K562 (cell line): ENCODE measurements around the gene NRSN2. TPM values are rescaled to one million over a fixed set of nuclear protein-coding genes. Genes with fewer than 3 reads are reported as not detected.
A peak's percentile ranks its signal among the peaks of the same experiment; 100 is the strongest.

Experiments
- ATF7 ChIP-seq: fragments of 450-650 bp; IDR thresholded peaks from 2 replicates; pipeline ENCODE4 v1.7.1; 2014; ENCODE audit warnings: mild to moderate bottlenecking, moderate library complexity
- BMI1 ChIP-seq: fragments of 150-350 bp; IDR thresholded peaks from 2 replicates; pipeline ENCODE4 v1.6.1; 2014; ENCODE audit warnings: low read length
- EP400 ChIP-seq: fragments of 450-650 bp; IDR thresholded peaks from 2 replicates; pipeline ENCODE4 v1.6.1; 2017; ENCODE audit warnings: antibody characterized with exemption, mild to moderate bottlenecking, moderate library complexity
- FOS ChIP-seq: IDR thresholded peaks from 3 replicates; pipeline ENCODE4 v1.6.1; 2011; ENCODE audit not compliant: insufficient read length; ENCODE audit errors: extremely low read depth
- FOXP4 ChIP-seq: sonication (generic); formaldehyde crosslinking; IDR thresholded peaks from 2 replicates; pipeline ENCODE4 v1.8.0; 2022; ENCODE audit warnings: mild to moderate bottlenecking, missing genetic modification reagents, borderline replicate concordance
- GABPA ChIP-seq: fragments of 200-800 bp; sonication (Bioruptor generic); conservative IDR thresholded peaks from 2 replicates; pipeline ENCODE4 v1.6.1; 2016; ENCODE audit warnings: low read depth, missing genetic modification characterization, missing compliant biosample characterization
- KHSRP ChIP-seq: fragments of 450-650 bp; IDR thresholded peaks from 2 replicates; pipeline ENCODE4 v1.6.1; 2017
- SFPQ ChIP-seq: fragments of 200-400 bp; formaldehyde crosslinking; IDR thresholded peaks from 2 replicates; pipeline ENCODE4 v1.6.1; 2017; ENCODE audit warnings: mild to moderate bottlenecking, low read depth, low read length, moderate library complexity
- SIRT6 ChIP-seq: IDR thresholded peaks from one replicate; pipeline ENCODE4 v1.6.1; 2012; ENCODE audit warnings: low read depth, mild to moderate bottlenecking, control low read depth, inconsistent platforms, low read length, moderate library complexity
- TAL1 ChIP-seq: fragments of 450-650 bp; IDR thresholded peaks from 2 replicates; pipeline ENCODE4 v1.6.1; 2016; ENCODE audit warnings: mild to moderate bottlenecking
- ZNF263 ChIP-seq: sonication (generic); formaldehyde crosslinking; IDR thresholded peaks from 2 replicates; pipeline ENCODE4 v1.8.0; 2022; ENCODE audit warnings: mild to moderate bottlenecking, missing genetic modification reagents, borderline replicate concordance
- polyA plus RNA-seq, 8 experiments: library from polyadenylated mRNA; depleted of rRNA in 4 of 8; stranded (reverse) in 5 of 8; unstranded in 3 of 8; fragments of >200 nt; fragmentation: Nextera tagmentation in 2 of 8; fragmentation: Illumina TruSeq in 1 of 8; extraction: Ambion mirVana in 2 of 8; extraction: Trizol in 1 of 8; gene quantifications; 2 replicates each; pipeline versions ENCODE4 v1.2.1 to v1.2.3, GENCODE V29; 2011 to 2014; ENCODE audit warnings: inconsistent platforms in 1 of 8, missing spikeins in 1 of 8
- total RNA-seq, 7 experiments: library from RNA; depleted of rRNA in 6 of 7; stranded (reverse); fragments of >200 nt in 6 of 7; fragmentation: Illumina TruSeq in 2 of 7; extraction: Trizol in 2 of 7; gene quantifications; 2 replicates each; pipeline versions ENCODE4 v1.2.1 to v1.2.3, GENCODE V29; 2011 to 2021; ENCODE audit warnings: low replicate concordance in 1 of 7
- TF ChIP-seq, protein P1 (sequence below): IDR thresholded peaks from 2 replicates; pipeline ENCODE4 v1.6.1; 2011; ENCODE audit warnings: borderline replicate concordance, low read depth, mild to moderate bottlenecking, moderate library complexity, low read length; ENCODE audit not compliant: insufficient read depth, poor library complexity, severe bottlenecking
- TF ChIP-seq, protein P2 (sequence below): fragments of 250-450 bp; sonication (Bioruptor Pico); IDR thresholded peaks from 2 replicates; pipeline ENCODE4 v1.5.0; 2021; ENCODE audit warnings: mild to moderate bottlenecking, borderline replicate concordance
- TF ChIP-seq, protein P3 (sequence below): sonication (generic); formaldehyde crosslinking; IDR thresholded peaks from 2 replicates; pipeline ENCODE4 v1.8.1; 2022; ENCODE audit warnings: missing genetic modification reagents
- TF ChIP-seq, protein P4 (sequence below): fragments of 250-450 bp; sonication (Bioruptor Pico); IDR thresholded peaks from 2 replicates; pipeline ENCODE4 v1.8.0; 2022; ENCODE audit warnings: inconsistent platforms, mild to moderate bottlenecking, moderate library complexity, borderline replicate concordance

NRSN2 gene
- total and polyA plus RNA-seq, 9 of the 15 experiments (the other 6 are each of a cell fraction or from before 2014, with no cell fraction given) = 7.5 to 29.7 (median 11.1) TPM

GRCh38 chr20:380763-381580 is 34.1 kb downstream of the NRSN2 start (continued):
- peak; percentile 85 for TF ChIP-seq GABPA
- TF ChIP-seq BMI1 = no peak
- peak; percentile 90 for TF ChIP-seq FOXP4 (CRISPR knock-in tag)
- no peak for TF ChIP-seq SIRT6
- TF ChIP-seq EP400 = peak; percentile 95
- no peak for TF ChIP-seq KHSRP
- TF ChIP-seq, protein P1, sequence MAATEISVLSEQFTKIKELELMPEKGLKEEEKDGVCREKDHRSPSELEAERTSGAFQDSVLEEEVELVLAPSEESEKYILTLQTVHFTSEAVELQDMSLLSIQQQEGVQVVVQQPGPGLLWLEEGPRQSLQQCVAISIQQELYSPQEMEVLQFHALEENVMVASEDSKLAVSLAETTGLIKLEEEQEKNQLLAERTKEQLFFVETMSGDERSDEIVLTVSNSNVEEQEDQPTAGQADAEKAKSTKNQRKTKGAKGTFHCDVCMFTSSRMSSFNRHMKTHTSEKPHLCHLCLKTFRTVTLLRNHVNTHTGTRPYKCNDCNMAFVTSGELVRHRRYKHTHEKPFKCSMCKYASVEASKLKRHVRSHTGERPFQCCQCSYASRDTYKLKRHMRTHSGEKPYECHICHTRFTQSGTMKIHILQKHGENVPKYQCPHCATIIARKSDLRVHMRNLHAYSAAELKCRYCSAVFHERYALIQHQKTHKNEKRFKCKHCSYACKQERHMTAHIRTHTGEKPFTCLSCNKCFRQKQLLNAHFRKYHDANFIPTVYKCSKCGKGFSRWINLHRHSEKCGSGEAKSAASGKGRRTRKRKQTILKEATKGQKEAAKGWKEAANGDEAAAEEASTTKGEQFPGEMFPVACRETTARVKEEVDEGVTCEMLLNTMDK = peak; percentile 78
- TF ChIP-seq, protein P2, sequence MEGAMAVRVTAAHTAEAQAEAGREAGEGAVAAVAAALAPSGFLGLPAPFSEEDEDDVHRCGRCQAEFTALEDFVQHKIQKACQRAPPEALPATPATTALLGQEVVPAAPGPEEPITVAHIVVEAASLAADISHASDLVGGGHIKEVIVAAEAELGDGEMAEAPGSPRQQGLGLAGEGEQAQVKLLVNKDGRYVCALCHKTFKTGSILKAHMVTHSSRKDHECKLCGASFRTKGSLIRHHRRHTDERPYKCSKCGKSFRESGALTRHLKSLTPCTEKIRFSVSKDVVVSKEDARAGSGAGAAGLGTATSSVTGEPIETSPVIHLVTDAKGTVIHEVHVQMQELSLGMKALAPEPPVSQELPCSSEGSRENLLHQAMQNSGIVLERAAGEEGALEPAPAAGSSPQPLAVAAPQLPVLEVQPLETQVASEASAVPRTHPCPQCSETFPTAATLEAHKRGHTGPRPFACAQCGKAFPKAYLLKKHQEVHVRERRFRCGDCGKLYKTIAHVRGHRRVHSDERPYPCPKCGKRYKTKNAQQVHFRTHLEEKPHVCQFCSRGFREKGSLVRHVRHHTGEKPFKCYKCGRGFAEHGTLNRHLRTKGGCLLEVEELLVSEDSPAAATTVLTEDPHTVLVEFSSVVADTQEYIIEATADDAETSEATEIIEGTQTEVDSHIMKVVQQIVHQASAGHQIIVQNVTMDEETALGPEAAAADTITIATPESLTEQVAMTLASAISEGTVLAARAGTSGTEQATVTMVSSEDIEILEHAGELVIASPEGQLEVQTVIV = no peak
- TF ChIP-seq SFPQ = no peak
- TF ChIP-seq TAL1 = peak; percentile 49
- TF ChIP-seq FOS = no peak
- peak; percentile 63 for TF ChIP-seq ZNF263 (CRISPR knock-in tag)
- TF ChIP-seq, protein P3, sequence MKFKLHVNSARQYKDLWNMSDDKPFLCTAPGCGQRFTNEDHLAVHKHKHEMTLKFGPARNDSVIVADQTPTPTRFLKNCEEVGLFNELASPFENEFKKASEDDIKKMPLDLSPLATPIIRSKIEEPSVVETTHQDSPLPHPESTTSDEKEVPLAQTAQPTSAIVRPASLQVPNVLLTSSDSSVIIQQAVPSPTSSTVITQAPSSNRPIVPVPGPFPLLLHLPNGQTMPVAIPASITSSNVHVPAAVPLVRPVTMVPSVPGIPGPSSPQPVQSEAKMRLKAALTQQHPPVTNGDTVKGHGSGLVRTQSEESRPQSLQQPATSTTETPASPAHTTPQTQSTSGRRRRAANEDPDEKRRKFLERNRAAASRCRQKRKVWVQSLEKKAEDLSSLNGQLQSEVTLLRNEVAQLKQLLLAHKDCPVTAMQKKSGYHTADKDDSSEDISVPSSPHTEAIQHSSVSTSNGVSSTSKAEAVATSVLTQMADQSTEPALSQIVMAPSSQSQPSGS (CRISPR knock-in tag) = no peak
- TF ChIP-seq, protein P4, sequence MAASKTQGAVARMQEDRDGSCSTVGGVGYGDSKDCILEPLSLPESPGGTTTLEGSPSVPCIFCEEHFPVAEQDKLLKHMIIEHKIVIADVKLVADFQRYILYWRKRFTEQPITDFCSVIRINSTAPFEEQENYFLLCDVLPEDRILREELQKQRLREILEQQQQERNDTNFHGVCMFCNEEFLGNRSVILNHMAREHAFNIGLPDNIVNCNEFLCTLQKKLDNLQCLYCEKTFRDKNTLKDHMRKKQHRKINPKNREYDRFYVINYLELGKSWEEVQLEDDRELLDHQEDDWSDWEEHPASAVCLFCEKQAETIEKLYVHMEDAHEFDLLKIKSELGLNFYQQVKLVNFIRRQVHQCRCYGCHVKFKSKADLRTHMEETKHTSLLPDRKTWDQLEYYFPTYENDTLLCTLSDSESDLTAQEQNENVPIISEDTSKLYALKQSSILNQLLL (CRISPR knock-in tag) = no peak
- TF ChIP-seq ATF7 = peak; percentile 97
